HepG2 (cell line): ENCODE results near the gene DNAJC15. TPM values are rescaled to one million over a fixed set of nuclear protein-coding genes. Genes with fewer than 3 reads are reported as not detected.

Experiments used
- ATAC-seq: fragments of 200-7000 bp; cut with Tn5 transposase; 3 replicates; pipeline ENCODE4 v1.9.1; 2020; ENCODE audit warnings: mild to moderate bottlenecking, moderate library complexity
- BruUV-seq: library from RNA; stranded (reverse); fragments of 400-500 nt; replicated peaks from 2 replicates; lab custom pipeline; 2021; lab: Mats Ljungman, UMichigan
- CTCF ChIA-PET: fragments of 300-600 bp; formaldehyde crosslinking; extraction: SDS; loops from one replicate; lab custom pipeline; 2021; ENCODE audit warnings: low total read pairs, inconsistent platforms, low intra/inter-chr PET ratio; lab: Yijun Ruan, JAX
- POLR2A ChIA-PET: fragments of 350-600 bp; sonication (Branson Sonifier 250); formaldehyde crosslinking; loops from one replicate; lab custom pipeline; 2020; ENCODE audit warnings: antibody characterized with exemption, inconsistent platforms; lab: Yijun Ruan, JAX
- DNase-seq: peaks from one replicate; pipeline ENCODE4 v3.0.0-alpha.2; 2015; ENCODE audit warnings: low spot score
- FAIRE-seq: peaks from 3 replicates; lab custom pipeline; 2011; peaks lifted over from hg19 to GRCh38; lab: Jason Lieb, UNC
- H2AFZ ChIP-seq: one replicate; pipeline ENCODE4 v1.6.1; 2011; ENCODE audit warnings: low read length, inconsistent platforms
- H3K27ac ChIP-seq: fragments of 300-600 bp; 3 replicates; pipeline ENCODE4 v1.8.0; 2011; ENCODE audit warnings: mixed run types, mild to moderate bottlenecking, mixed read lengths, low read length, inconsistent platforms; ENCODE audit not compliant: insufficient read depth; ENCODE audit errors: extremely low read length
- H3K27me3 ChIP-seq, 2 experiments: fragments of 200-600 bp in 1 of 2; 2 replicates in 1 of 2; 3 replicates in 1 of 2; pipeline versions ENCODE4 v1.6.0 to v1.8.0; 2011; ENCODE audit warnings: low read length in 2 of 2, mild to moderate bottlenecking in 2 of 2, moderate library complexity in 2 of 2, inconsistent platforms in 1 of 2; ENCODE audit not compliant: insufficient read depth in 2 of 2, control insufficient read depth in 1 of 2
- H3K36me3 ChIP-seq, 2 experiments: fragments of 200-600 bp in 1 of 2; replicated peaks in 1 of 2; 2 replicates in 1 of 2; 3 replicates in 1 of 2; pipeline versions ENCODE4 v1.5.1 to v1.8.0; 2011; ENCODE audit warnings: low read length in 2 of 2, inconsistent platforms in 1 of 2; ENCODE audit not compliant: insufficient read depth in 2 of 2, control insufficient read depth in 1 of 2
- H3K4me1 ChIP-seq: 2 replicates; pipeline ENCODE4 v1.5.1; 2012; ENCODE audit warnings: low read length, inconsistent platforms; ENCODE audit not compliant: insufficient read depth
- H3K4me2 ChIP-seq: 2 replicates; pipeline ENCODE4 v1.6.0; 2011; ENCODE audit warnings: low read depth, low read length, inconsistent platforms
- H3K4me3 ChIP-seq, 3 experiments: fragments of 200-600 bp in 1 of 3; sonication (generic), shearing (Covaris generic) in 1 of 3; replicated peaks in 1 of 3; 2 replicates each; pipeline ENCODE4 v1.5.1; 2011 to 2016; ENCODE audit warnings: low read length in 3 of 3, inconsistent platforms in 2 of 3, low read depth in 2 of 3, mild to moderate bottlenecking in 2 of 3, control low read depth in 1 of 3, mixed read lengths in 1 of 3; ENCODE audit not compliant: insufficient read depth in 1 of 3
- H3K79me2 ChIP-seq: one replicate; pipeline ENCODE4 v1.6.1; 2011; ENCODE audit warnings: low read length, inconsistent platforms; ENCODE audit not compliant: insufficient read depth
- H3K9ac ChIP-seq: 2 replicates; pipeline ENCODE4 v1.6.0; 2011; ENCODE audit warnings: mild to moderate bottlenecking, low read depth, low read length, inconsistent platforms; ENCODE audit not compliant: insufficient read depth
- H3K9me3 ChIP-seq: 2 replicates; pipeline ENCODE4 v1.5.1; 2012; ENCODE audit warnings: mild to moderate bottlenecking, low read length
- H4K20me1 ChIP-seq: 2 replicates; pipeline ENCODE4 v1.6.0; 2011; ENCODE audit warnings: inconsistent platforms, mild to moderate bottlenecking, low read length, moderate library complexity; ENCODE audit not compliant: insufficient read depth
- AGO1 ChIP-seq: fragments of 200-400 bp; formaldehyde crosslinking; IDR thresholded peaks from 2 replicates; pipeline ENCODE4 v1.6.1; 2017; ENCODE audit warnings: mild to moderate bottlenecking, low read depth, low read length, moderate library complexity; ENCODE audit not compliant: poor library complexity, severe bottlenecking
- CHCHD3 ChIP-seq: sonication (generic); formaldehyde crosslinking; IDR thresholded peaks from 2 replicates; pipeline ENCODE4 v1.8.0; 2022; ENCODE audit warnings: mild to moderate bottlenecking, missing genetic modification reagents, moderate library complexity
- ERF ChIP-seq: IDR thresholded peaks from 2 replicates; pipeline ENCODE4 v1.6.1; 2018; ENCODE audit warnings: missing biosample characterization, missing genetic modification reagents
- FLYWCH1 ChIP-seq: sonication (generic); formaldehyde crosslinking; IDR thresholded peaks from 2 replicates; pipeline ENCODE4 v1.8.1; 2023; ENCODE audit warnings: mild to moderate bottlenecking, missing genetic modification reagents
- JUND ChIP-seq: sonication (generic); formaldehyde crosslinking; IDR thresholded peaks from 2 replicates; pipeline ENCODE4 v1.8.0; 2022; ENCODE audit warnings: mild to moderate bottlenecking, missing genetic modification reagents
- KLF6 ChIP-seq: IDR thresholded peaks from 2 replicates; pipeline ENCODE4 v1.8.0; 2016; ENCODE audit warnings: missing biosample characterization, missing genetic modification reagents
- PHF5A ChIP-seq: IDR thresholded peaks from one replicate; pipeline ENCODE4 v1.6.1; 2018; ENCODE audit warnings: low read depth, missing genetic modification reagents; ENCODE audit not compliant: unreplicated experiment
- RBM22 ChIP-seq: fragments of 200-400 bp; formaldehyde crosslinking; optimal IDR thresholded peaks from 2 replicates; pipeline ENCODE3; 2017; ENCODE audit warnings: mild to moderate bottlenecking, low read length, moderate library complexity
- SIX4 ChIP-seq: sonication (generic); formaldehyde crosslinking; IDR thresholded peaks from 2 replicates; pipeline ENCODE4 v1.4.0; 2020; ENCODE audit warnings: missing genetic modification reagents
- SKI ChIP-seq: fragments of 450-650 bp; IDR thresholded peaks from one replicate; pipeline ENCODE4 v1.6.1; 2018; ENCODE audit warnings: mild to moderate bottlenecking; ENCODE audit not compliant: partially characterized antibody
- ZBTB1 ChIP-seq: sonication (generic); formaldehyde crosslinking; IDR thresholded peaks from 2 replicates; pipeline ENCODE4 v1.4.0; 2020; ENCODE audit warnings: missing genetic modification reagents, borderline replicate concordance
- ZFP1 ChIP-seq: IDR thresholded peaks from 2 replicates; pipeline ENCODE4 v1.6.1; 2016
- ZMYM3 ChIP-seq: sonication (generic); formaldehyde crosslinking; IDR thresholded peaks from 2 replicates; pipeline ENCODE4 v1.5.1; 2020; ENCODE audit warnings: mild to moderate bottlenecking, missing genetic modification reagents
- ZNF10 ChIP-seq: sonication (generic); formaldehyde crosslinking; IDR thresholded peaks from 2 replicates; pipeline ENCODE4 v1.4.0; 2020; ENCODE audit warnings: mild to moderate bottlenecking, low read depth, missing genetic modification reagents, borderline replicate concordance
- ZNF30 ChIP-seq: sonication (generic); formaldehyde crosslinking; IDR thresholded peaks from 2 replicates; pipeline ENCODE4 v1.5.0; 2020; ENCODE audit warnings: mild to moderate bottlenecking, missing genetic modification reagents
- ZNF543 ChIP-seq: sonication (generic); formaldehyde crosslinking; IDR thresholded peaks from 2 replicates; pipeline ENCODE4 v1.4.0; 2020; ENCODE audit warnings: mild to moderate bottlenecking, missing genetic modification reagents
- WGBS: methylation state at CpG from one replicate; pipeline ENCODE4 v1.1.6; 2017; ENCODE audit warnings: low lambda C conversion rate; 5-methylcytosine and 5-hydroxymethylcytosine counted together
- in situ Hi-C: cut with HindIII; loops from 2 replicates; pipeline ENCODE4 v1.10.0; 2017; ENCODE audit warnings: low pct_unique_long_range_greater_than_20kb; ENCODE audit not compliant: extremely low pct_ligation_motif_present
- intact Hi-C: fragments of 100-400 bp; cut with micrococcal nuclease; formaldehyde crosslinking; loops from one replicate; pipeline ENCODE4 v1.10.0; 2022; ENCODE audit not compliant: unreplicated experiment
- polyA plus RNA-seq, 8 experiments: library from polyadenylated mRNA; depleted of rRNA in 3 of 8; stranded (reverse) in 7 of 8; unstranded in 1 of 8; fragments of >200 nt; fragmentation: Illumina TruSeq in 4 of 8; extraction: Trizol in 4 of 8; gene quantifications; 2 replicates each; pipeline versions ENCODE4 v1.2.1 to v1.2.3, GENCODE V29; 2011 to 2016; ENCODE audit warnings: low read depth in 4 of 8, missing spikeins in 1 of 8, mixed read lengths in 1 of 8; ENCODE audit not compliant: insufficient read depth in 1 of 8
- total RNA-seq, 5 experiments: library from RNA; depleted of rRNA; stranded (reverse); fragments of >200 nt; fragmentation: Illumina TruSeq; extraction: Trizol; gene quantifications; 2 replicates each; pipeline ENCODE4 v1.2.3, GENCODE V29; 2016; ENCODE audit warnings: low read depth in 1 of 5
- TF ChIP-seq, protein P1 (sequence below): sonication (generic); formaldehyde crosslinking; IDR thresholded peaks from 2 replicates; pipeline ENCODE4 v1.4.0; 2020; ENCODE audit warnings: missing genetic modification reagents
- TF ChIP-seq, protein P2 (sequence below): sonication (generic); formaldehyde crosslinking; conservative IDR thresholded peaks from 2 replicates; pipeline ENCODE4 v1.8.0; 2022; ENCODE audit warnings: missing genetic modification reagents

DNAJC15 gene
- total and polyA plus RNA-seq, 2 of the 13 experiments (the other 11 are each of a cell fraction or from before 2014, with no cell fraction given), result 23.0 to 31.9 TPM

DNA sequence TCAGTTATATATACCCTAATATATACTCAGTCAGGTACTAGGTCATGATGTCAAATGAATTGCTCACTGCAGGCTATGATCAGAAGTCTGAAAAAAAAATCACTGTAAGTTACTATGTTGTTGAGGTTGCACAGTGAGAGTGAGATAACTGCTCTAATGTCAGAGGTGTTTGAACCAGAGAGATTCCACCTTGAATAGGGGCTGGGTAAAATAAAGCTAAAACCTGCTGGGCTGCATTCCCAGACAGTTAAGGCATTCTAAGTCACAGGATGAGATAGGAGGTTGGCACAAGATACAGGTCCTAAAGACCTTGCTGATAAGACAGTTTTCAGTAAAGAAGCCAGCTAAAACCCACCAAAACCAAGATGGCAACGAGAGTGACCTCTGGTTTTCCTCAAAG is 41.5 kb upstream of the DNAJC15 start:
- in situ Hi-C loops (no loop called here), intact Hi-C loops (no loop called here)
- no peak for DNase-seq
- no peaks in the 10 kb centered on the region for H3K36me3 ChIP-seq
- H3K4me2 ChIP-seq, result no peak overlapping the region
- no peak overlapping the region for H3K9ac ChIP-seq
- H3K4me1 ChIP-seq, result peaks cover 13% of the 10 kb centered on the region
- H3K27ac ChIP-seq, result no peak overlapping the region
- no peaks in the 10 kb centered on the region for H3K9me3 ChIP-seq
- POLR2A ChIA-PET, result no interaction called here
- H3K79me2 ChIP-seq, result no peaks in the 10 kb centered on the region
- H3K27me3 ChIP-seq, result no peaks in the 10 kb centered on the region
- WGBS, result 0% methylated on average over 1 of the region's 1 CpG
- H4K20me1 ChIP-seq, result no peaks in the 10 kb centered on the region
- ATAC-seq, result no peak
- CTCF ChIA-PET, result no interaction called here
- no peak overlapping the region for H2AFZ ChIP-seq
- FAIRE-seq, result no peak
- TF ChIP-seq SIX4 (CRISPR knock-in tag) (no peak), ZFP1 (CRISPR knock-in tag) (no peak), KLF6 (CRISPR knock-in tag) (no peak), JUND (CRISPR knock-in tag) (no peak), ZMYM3 (CRISPR knock-in tag) (no peak), ZNF10 (CRISPR knock-in tag) (no peak), FLYWCH1 (no peak)
- TF ChIP-seq, protein P1, sequence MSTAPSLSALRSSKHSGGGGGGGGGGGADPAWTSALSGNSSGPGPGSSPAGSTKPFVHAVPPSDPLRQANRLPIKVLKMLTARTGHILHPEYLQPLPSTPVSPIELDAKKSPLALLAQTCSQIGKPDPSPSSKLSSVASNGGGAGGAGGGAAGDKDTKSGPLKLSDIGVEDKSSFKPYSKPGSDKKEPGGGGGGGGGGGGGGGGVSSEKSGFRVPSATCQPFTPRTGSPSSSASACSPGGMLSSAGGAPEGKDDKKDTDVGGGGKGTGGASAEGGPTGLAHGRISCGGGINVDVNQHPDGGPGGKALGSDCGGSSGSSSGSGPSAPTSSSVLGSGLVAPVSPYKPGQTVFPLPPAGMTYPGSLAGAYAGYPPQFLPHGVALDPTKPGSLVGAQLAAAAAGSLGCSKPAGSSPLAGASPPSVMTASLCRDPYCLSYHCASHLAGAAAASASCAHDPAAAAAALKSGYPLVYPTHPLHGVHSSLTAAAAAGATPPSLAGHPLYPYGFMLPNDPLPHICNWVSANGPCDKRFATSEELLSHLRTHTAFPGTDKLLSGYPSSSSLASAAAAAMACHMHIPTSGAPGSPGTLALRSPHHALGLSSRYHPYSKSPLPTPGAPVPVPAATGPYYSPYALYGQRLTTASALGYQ (CRISPR knock-in tag), result no peak
- no TSS peak for BruUV-seq
- H3K4me3 ChIP-seq, result no peak overlapping the region

DNA sequence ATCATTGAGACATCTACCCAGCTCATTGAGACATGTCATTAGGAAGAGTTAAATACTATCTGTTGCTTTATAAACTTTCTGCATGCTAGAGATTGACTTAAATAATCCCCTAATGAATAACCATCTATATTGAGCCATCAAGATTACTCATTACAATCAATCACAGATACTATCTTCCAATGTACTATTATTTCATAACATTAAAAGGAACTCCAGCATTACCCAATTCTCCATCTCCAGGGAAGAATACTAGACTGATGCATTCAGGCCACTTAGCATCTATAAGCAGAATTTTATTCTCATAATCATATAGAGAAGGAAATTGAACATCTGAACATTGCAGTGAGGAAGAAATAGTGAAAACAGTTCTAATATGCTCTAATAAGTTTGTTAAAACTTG is 39.4 kb upstream of the DNAJC15 start:
- no peak overlapping the region for H3K27ac ChIP-seq
- no peaks in the 10 kb centered on the region for H4K20me1 ChIP-seq
- H3K27me3 ChIP-seq, result no peaks in the 10 kb centered on the region
- no peak overlapping the region for H3K4me2 ChIP-seq
- ATAC-seq (no peak), DNase-seq (no peak), FAIRE-seq (no peak)
- H3K79me2 ChIP-seq, result no peaks in the 10 kb centered on the region
- ChIA-PET CTCF (no interaction called here), POLR2A (no interaction called here)
- no TSS peak for BruUV-seq
- no peak overlapping the region for H2AFZ ChIP-seq
- H3K9ac ChIP-seq, result no peak overlapping the region
- H3K9me3 ChIP-seq, result no peaks in the 10 kb centered on the region
- in situ Hi-C loops (no loop called here), intact Hi-C loops (no loop called here)
- H3K4me1 ChIP-seq, result peaks cover 13% of the 10 kb centered on the region
- H3K4me3 ChIP-seq, result no peak overlapping the region
- no peaks in the 10 kb centered on the region for H3K36me3 ChIP-seq
- TF ChIP-seq ZNF543 (CRISPR knock-in tag) (no peak), ZBTB1 (no peak), SKI (no peak), ERF (CRISPR knock-in tag) (no peak), PHF5A (no peak), AGO1 (no peak), ZNF10 (CRISPR knock-in tag) (no peak), CHCHD3 (CRISPR knock-in tag) (no peak), RBM22 (no peak), ZNF30 (CRISPR knock-in tag) (no peak)
- TF ChIP-seq, protein P2, sequence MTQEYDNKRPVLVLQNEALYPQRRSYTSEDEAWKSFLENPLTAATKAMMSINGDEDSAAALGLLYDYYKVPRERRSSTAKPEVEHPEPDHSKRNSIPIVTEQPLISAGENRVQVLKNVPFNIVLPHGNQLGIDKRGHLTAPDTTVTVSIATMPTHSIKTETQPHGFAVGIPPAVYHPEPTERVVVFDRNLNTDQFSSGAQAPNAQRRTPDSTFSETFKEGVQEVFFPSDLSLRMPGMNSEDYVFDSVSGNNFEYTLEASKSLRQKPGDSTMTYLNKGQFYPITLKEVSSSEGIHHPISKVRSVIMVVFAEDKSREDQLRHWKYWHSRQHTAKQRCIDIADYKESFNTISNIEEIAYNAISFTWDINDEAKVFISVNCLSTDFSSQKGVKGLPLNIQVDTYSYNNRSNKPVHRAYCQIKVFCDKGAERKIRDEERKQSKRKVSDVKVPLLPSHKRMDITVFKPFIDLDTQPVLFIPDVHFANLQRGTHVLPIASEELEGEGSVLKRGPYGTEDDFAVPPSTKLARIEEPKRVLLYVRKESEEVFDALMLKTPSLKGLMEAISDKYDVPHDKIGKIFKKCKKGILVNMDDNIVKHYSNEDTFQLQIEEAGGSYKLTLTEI (CRISPR knock-in tag), result no peak
